ENCODE data around the gene CYYR1.

The CYYR1 gene

DNA sequence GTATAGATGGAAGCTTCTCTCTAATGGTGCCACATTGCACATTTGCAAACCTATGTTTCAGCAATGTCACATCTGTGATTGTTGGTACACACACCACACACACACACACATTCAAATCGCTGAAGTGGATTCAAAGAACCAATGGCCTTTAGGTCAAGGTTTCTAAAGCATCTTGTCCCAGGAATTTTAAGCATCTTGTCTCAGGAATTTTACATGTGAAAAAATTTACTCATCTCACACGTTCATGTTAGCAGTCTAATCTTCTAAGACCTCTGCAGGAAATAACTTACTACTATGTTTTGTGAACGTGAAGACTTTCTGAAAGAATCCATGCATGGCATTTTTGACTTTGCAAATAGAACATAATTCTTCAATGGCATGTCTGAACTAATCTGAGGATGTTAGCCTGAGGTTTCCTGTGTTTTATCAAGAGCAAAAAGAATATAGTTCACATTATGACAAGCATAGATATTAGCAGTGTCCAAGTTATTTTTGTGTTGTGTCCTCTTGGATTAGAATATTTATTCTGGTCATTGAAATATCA lies 125.1 kb downstream of the CYYR1 start:
- TF ChIP-seq GATA3 (IDR thresholded peaks at IDR 0.05; ENCODE audit: low read depth, low read length) (no peak), GATA2 (IDR thresholded peaks at IDR 0.05; ENCODE audit: low read depth, low read length) (no peak)

DNA sequence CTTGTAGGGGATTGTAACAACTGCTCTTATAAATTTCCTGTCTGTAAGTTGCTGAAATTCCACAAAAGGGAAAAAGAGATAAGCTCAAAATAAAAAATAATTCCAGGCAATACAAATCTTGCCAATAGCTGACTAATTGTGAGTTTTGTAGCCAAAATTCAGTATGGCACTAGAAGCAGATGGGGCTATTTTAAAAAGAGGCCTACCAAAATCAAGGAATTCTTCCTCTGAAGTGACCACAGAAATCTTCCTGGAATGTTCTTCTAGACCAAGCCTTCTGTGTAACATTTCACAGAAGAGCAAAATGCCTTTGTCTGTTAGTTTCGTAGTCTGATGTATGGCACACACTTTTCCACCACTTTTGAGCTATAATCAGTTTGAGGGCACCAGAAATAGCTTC lies 127.6 kb downstream of the CYYR1 start:
- TF ChIP-seq GATA2 (IDR thresholded peaks at IDR 0.05; ENCODE audit: low read depth, low read length) = no peak
- TF ChIP-seq GATA3 (IDR thresholded peaks at IDR 0.05; ENCODE audit: low read depth, low read length) = no peak

- TF ChIP-seq GATA2 (IDR thresholded peaks at IDR 0.05; ENCODE audit: low read depth, low read length) = no peak
- no peak for TF ChIP-seq GATA3 (IDR thresholded peaks at IDR 0.05; ENCODE audit: low read depth, low read length)
Measured at GRCh38 chr21:26444646-26445045, 128.4 kb downstream of the CYYR1 start.

DNA sequence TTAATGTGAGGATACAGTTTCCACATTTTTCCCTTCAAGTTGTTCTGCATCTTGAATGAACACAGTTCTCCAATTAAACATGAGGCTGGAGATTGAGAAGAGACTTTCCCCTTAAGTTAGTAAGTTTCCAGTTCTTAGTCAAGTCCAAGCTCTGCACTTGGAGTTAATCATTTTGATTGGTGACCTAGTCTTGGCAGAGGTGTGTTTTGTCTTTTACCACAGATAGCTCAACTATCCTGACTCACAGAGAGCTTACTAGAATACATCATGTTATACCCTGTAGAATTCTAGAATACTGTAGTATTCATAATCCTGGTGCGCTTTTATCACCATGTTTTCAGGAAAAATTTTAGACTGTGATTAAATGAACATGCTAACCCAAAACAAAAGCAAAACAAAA lies 129.2 kb downstream of the CYYR1 start:
- no peak for TF ChIP-seq GATA2 (IDR thresholded peaks at IDR 0.05; ENCODE audit: low read depth, low read length)
- TF ChIP-seq GATA3 (IDR thresholded peaks at IDR 0.05; ENCODE audit: low read depth, low read length) = no peak

GRCh38 chr21:26443291-26443690 lies 129.8 kb downstream of the CYYR1 start:
- TF ChIP-seq GATA3 (IDR thresholded peaks at IDR 0.05; ENCODE audit: low read depth, low read length) (no peak), GATA2 (IDR thresholded peaks at IDR 0.05; ENCODE audit: low read depth, low read length) (no peak)

DNA sequence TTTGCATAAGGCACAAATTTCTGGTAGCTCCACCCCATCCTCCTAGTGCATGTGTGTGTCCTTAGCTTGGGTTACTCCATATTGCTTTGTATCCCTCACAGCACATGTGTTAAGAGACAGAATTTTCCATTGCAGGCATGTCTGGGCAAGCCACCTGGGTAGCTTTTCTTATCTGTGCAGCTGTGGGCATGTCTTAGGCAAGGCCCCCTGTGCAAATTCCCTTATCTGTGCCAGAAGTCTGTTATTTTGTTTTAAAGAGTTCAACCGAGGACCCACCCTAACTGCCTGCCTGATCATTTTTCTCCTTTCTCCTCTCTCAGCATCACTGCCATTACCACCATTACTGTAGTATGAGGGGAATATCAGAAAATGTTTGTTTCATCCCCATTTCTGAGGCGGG lies 131.9 kb downstream of the CYYR1 start:
- TF ChIP-seq GATA2 (IDR thresholded peaks at IDR 0.05; ENCODE audit: low read depth, low read length) (no peak), GATA3 (IDR thresholded peaks at IDR 0.05; ENCODE audit: low read depth, low read length) (no peak)

DNA sequence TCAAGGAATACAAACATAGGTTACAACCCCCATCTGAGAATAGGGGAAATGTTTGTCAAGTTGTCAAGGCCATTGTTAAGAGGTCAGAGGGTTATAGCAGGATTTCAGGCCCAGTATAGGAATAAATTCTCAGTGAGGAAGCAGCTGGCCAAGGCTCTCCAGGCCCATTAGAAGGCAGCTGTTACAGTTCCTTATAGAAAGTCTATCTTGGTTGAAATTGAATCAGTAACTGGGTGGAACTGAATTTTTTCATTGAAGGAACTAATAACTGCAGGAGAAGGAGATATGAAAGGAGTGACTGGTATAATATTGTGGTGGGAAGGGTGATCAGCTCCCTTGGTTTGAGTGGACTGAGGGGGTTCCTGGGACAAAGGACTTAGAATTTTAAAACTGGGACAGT lies 134.1 kb downstream of the CYYR1 start:
- no peak for TF ChIP-seq GATA2 (IDR thresholded peaks at IDR 0.05; ENCODE audit: low read depth, low read length)
- no peak for TF ChIP-seq GATA3 (IDR thresholded peaks at IDR 0.05; ENCODE audit: low read depth, low read length)

DNA sequence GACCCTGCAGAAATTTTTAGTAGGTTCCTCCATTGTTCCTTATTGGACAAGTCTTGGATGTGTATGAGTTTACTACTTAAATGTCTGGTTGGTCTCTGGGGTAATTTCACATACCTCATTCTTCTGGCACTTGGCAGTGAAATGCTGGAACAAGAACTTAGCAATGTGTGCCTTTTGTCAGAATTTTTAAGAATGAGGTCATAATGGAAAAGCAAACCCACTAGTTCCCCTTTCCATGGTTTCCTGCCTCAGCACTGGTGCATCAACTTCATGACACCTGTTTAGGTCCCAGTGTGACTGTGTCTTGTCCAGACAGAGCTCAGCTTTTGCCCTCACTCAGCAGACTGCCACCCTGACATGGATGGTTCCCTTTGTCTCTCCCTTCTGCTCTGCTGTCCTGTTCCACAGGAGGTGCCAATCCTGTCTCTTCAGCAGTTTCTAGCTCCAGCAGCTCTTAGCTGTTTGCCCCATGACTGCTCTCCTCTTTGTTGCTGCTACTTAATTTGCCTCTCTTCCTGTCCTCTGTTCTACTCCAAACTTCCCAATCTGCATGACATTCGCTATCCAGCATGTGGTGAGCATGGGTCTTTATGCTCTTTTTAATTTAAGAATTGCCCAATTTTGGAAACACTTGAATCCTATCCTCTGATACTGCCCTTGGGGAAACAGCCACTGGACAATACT lies 135.6 kb downstream of the CYYR1 start:
- TF ChIP-seq GATA2 (IDR thresholded peaks at IDR 0.05; ENCODE audit: low read depth, low read length) (no peak), GATA3 (IDR thresholded peaks at IDR 0.05; ENCODE audit: low read depth, low read length) (no peak)

- no peak for TF ChIP-seq GATA3 (IDR thresholded peaks at IDR 0.05; ENCODE audit: low read depth, low read length)
- no peak for TF ChIP-seq GATA2 (IDR thresholded peaks at IDR 0.05; ENCODE audit: low read depth, low read length)
Measured at GRCh38 chr21:26433386-26433785, 139.7 kb downstream of the CYYR1 start.

- no peak for TF ChIP-seq GATA2 (IDR thresholded peaks at IDR 0.05; ENCODE audit: low read depth, low read length)
- TF ChIP-seq GATA3 (IDR thresholded peaks at IDR 0.05; ENCODE audit: low read depth, low read length) = no peak
Measured at GRCh38 chr21:26432410-26432809, 140.7 kb downstream of the CYYR1 start.

- TF ChIP-seq GATA2 (IDR thresholded peaks at IDR 0.05; ENCODE audit: low read depth, low read length) = no peak
- TF ChIP-seq GATA3 (IDR thresholded peaks at IDR 0.05; ENCODE audit: low read depth, low read length) = no peak
Measured at GRCh38 chr21:26425576-26425975, 147.5 kb downstream of the CYYR1 start.

DNA sequence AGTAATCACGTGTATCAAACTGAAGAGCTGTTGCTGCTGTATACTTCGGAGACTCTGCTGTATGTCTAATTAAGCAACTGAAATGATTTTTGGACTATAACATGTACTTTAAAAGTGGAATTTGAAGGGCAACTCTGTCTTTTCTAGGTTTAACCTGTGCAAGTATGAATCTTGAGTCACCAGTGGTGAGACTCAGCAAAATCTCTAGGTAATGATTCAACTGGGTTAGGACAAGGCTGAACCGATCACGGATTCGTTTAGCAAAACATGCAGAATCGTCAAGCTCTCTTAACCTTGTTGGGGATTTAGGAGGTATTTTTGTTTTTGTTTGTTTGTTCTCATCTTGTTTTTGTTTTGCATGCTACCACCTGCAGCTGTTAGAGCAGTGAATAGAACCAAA lies 149.6 kb downstream of the CYYR1 start:
- TF ChIP-seq GATA2 (IDR thresholded peaks at IDR 0.05; ENCODE audit: low read depth, low read length) = no peak
- no peak for TF ChIP-seq GATA3 (IDR thresholded peaks at IDR 0.05; ENCODE audit: low read depth, low read length)

GRCh38 chr21:26422706-26423105 lies 150.4 kb downstream of the CYYR1 start:
- no peak for TF ChIP-seq GATA3 (IDR thresholded peaks at IDR 0.05; ENCODE audit: low read depth, low read length)
- TF ChIP-seq GATA2 (IDR thresholded peaks at IDR 0.05; ENCODE audit: low read depth, low read length) = no peak

DNA sequence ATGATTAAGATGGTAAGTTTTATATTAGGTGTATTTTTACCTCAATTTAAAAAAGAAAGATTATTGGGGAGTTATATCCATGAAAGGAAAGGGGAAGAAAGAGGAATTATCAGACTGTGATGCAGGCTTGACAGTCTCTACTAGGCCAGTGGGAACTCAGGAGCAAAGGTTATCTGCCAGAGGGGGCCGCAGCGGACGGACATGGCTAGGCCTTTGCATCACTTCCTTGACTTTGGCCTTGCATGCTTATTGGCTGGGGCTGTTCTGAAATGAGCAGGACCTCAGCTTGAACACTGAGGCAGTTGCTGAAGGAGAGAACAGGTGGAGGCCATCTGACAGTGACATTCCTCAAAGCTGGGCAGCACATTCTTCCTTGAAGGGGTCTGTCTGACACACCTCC lies 150.9 kb downstream of the CYYR1 start:
- no peak for TF ChIP-seq GATA3 (IDR thresholded peaks at IDR 0.05; ENCODE audit: low read depth, low read length)
- TF ChIP-seq GATA2 (IDR thresholded peaks at IDR 0.05; ENCODE audit: low read depth, low read length) = no peak

GRCh38 chr21:26421724-26422123 lies 151.4 kb downstream of the CYYR1 start:
- TF ChIP-seq GATA3 (IDR thresholded peaks at IDR 0.05; ENCODE audit: low read depth, low read length) (no peak), GATA2 (IDR thresholded peaks at IDR 0.05; ENCODE audit: low read depth, low read length) (no peak)

Data from SH-SY5Y (cell line).